NCI-H774 (cell line): ENCODE measurements around the gene PXDN.

Source experiments
- DNase-seq: peaks from one replicate; lab custom pipeline; 2025; lab: John Stamatoyannopoulos, UW

The PXDN gene

GRCh38 chr2:1755436-1756191 lies 11.3 kb upstream of the PXDN start:
- DNase-seq, result no peak

GRCh38 chr2:1754461-1755170 lies 10.3 kb upstream of the PXDN start:
- DNase-seq, result no peak

DNA sequence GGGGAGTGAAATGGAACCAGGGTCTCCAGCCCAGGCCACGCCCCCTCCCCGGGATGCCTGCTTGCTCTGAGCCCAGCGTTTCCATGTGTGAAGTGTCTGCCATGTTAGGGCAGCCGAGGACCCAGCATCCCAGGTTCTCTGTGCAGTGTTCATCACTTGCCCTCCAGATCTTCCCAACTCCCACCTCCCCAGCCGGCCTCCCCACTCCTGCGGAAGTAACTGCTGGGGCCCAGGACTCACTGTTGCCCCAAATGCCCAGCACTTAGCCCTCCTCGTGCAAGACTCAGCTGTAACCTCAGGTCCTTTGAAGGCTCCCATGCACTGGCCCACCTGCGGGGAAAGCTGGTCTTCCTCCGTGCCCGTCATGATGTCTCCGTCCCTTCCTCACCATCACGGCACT lies 9.7 kb upstream of the PXDN start:
- no peak for DNase-seq

GRCh38 chr2:1752751-1753150 lies 8.4 kb upstream of the PXDN start:
- DNase-seq, result no peak

- no peak for DNase-seq
These were observed 7.7 kb upstream of the PXDN start for GRCh38 chr2:1751767-1752725.

- DNase-seq, result peak; percentile 76
These were observed 6.8 kb upstream of the PXDN start for GRCh38 chr2:1750933-1751766.

- no peak for DNase-seq
These were observed 6.1 kb upstream of the PXDN start for GRCh38 chr2:1750270-1750932.

DNA sequence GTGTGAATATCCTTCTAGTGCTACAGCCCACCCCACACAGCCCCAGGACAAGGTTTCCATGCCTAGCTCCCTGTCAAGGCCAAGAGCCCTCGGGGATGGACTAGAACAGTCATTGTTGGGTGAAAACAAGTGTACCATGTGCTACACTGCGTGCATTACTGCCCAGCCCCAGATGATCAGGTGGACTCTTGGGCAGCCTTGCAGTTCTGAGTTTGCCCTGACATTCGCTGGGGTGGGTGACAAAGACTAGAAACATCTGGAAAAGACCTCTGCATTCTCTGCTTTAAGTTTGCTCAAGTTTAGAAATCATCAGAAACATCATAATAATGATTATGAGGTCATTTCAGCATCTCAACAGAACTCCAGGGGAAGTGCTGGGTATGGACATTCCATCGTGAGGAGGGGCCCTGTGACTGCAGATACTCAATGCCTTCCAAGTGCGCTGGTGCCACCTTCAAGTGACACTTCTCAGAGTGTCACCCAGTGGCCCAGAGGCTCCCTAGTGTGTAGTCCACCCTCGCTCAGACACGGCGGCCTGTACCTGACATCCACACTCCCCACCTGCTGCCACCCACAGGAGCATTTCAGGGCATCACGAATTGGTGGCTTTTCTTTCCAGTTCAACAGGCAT lies 5.3 kb upstream of the PXDN start:
- DNase-seq, result no peak

DNA sequence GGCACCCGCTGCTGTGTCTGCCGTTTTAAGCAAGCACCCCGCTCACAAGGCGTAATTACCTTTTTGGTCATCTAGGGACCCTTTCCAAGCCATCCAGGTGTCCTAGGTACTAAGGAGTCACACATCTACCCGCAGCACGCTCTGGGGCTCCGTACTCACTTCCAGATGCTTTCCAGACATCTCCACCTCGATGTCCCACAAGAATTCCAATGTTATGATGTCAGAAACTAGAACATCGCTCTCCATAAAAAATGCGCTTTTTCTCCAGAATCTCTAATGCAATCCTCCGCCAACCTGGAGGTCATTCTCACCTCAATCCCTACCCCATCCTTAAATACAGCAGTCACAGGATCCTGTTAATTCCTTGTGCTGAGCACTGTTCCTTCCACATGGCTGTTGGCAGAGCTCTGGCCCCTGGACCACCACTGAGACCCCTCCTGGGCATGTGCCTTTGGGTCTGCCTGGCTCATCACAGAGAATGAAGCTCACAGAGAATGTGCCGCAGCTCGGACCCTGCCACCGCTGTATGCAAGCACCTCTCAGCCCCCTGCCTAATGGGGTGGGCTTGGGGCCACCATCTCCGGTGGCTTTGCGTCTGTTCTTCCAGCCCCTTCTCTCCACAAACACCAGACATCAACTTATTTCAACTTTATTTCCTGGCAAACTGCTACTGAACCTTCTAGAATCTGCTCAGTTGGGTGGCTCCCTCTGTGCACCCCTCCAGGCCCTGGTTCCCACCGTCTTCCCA lies 4.6 kb upstream of the PXDN start:
- no peak for DNase-seq

- DNase-seq, result no peak
These were observed 3.9 kb upstream of the PXDN start for GRCh38 chr2:1748176-1748740.

DNA sequence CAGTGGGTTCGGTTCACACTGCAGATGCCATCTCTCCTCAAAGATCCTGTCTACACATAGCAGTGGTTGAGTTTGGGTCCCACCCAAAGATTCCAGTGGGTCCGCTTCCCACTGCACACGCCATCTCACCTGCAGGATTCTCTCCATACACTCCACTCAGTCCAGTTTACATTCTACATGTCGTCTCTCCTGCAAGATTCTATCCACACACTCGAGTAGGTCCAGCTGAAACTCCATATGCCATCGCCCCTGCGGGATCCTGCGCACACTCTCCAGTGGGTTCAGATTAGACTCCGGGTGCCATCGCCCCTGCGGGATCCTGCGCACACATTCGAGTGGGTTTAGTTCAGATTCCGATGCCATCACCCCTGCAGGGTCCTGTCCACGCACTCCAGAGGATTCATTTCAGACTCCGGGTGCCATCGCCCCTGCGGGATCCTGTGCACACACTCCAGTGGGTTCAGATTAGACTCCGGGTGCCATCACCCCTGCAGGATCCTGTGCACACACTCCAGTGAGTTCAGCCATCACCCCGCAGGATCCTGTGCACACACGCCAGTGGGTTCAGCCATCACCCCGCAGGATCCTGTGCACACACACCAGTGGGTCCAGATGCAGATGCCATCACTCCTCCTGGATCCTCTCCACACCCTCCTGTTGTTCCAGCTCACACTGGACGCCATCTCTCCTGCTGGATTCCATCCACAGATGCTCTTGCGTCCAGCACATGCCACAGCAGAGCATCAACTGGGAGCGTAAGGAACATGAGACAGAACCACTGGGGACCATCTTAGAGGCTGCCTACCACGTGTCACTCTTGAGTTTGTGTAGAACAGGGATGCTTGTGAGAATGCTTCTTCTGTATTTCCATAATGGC lies 3.0 kb upstream of the PXDN start:
- DNase-seq, result no peak

DNA sequence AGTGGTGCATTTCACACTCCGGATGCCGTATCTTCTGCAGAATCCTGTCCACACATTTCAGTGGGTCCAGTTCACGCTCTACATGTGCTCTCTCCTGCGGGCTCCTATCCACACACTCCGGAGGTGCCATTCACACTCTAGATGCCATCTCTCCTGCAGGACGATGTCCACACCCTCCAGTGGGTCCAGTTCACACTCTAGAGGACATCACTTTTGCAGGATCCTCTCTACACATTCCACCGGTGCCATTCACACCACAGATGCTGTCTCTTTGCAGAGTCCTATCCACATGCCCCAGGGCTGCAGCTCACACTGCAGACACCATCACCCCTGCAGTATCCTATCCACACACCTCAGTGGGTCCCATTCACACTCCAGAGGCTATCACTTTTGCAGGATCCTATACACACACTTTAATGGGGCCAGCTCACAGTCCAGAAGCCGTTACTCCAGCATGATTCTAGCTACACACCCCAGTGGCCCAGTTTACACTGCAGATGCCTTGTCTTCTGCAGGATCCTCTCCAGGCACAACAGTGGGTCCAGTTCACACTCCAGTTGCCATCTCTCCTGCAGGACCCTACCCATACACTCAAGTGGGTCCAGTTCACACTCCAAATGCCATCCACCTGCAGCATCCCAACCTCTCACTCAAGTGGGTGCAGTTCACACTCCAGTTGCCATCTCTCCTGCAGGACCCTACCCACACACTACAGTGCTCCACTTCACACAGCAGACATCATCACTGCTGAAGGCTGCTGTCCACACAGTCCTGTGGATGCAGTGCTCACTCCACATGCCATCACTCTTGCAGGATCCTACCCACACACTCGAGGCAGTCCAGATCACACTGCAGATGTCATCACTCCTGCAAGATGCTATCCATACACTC lies 2.1 kb upstream of the PXDN start:
- no peak for DNase-seq

DNA sequence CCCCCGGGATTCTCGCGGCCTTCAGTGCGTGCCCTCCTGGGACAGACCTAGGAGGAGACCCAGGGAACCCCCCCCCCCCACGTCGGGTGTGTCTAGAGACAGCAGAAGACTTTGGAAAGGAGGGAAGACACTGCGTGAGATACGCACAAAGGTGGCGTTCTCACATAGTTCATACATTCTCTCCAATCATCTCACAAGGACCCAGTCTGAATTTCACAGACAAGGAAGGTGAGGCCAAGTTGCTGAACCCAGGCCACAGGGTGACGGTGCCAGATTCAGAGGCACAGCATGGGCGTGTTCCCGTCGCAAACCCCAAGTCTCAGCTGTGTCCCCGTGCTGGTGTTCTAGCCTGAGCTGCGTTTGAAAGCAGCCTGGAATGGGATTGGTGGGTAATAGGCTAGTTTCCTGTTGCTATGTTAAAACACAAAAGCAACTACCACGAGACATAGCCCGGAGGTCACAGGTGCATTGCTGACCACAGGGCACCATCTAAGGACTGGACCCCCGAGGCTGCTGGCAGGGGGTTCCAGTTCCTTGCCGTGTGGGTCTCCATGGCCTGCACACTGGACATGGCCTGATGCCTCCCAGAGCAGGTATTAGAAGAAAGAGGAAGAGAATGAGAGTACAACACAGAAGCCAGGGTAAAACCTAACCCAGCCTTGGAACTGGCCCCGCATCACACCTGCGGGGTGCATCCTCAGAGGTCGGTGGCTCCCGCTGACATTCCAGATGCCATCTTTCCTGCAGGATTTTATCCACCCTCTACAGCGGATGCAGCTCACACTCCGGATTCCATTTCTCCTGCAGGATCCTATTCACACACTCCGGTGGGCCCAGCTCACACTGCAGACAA lies 1.1 kb upstream of the PXDN start:
- DNase-seq, result no peak

DNA sequence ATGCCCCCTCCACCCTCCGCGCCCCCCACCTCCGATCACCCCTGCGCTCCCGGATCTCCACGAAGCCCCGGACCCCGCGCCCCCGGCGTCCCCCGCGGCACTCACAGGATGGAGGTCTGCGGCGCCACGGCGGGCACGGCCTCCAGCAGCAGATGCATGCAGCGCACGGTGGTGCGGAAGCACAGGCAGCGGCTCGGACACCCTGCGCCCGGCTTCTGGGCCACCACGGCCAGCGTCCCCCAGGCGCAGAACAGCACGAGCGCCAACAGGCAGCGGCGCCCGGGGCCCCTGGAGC lies 217 bp downstream of the PXDN start:
- DNase-seq, result no peak

DNA sequence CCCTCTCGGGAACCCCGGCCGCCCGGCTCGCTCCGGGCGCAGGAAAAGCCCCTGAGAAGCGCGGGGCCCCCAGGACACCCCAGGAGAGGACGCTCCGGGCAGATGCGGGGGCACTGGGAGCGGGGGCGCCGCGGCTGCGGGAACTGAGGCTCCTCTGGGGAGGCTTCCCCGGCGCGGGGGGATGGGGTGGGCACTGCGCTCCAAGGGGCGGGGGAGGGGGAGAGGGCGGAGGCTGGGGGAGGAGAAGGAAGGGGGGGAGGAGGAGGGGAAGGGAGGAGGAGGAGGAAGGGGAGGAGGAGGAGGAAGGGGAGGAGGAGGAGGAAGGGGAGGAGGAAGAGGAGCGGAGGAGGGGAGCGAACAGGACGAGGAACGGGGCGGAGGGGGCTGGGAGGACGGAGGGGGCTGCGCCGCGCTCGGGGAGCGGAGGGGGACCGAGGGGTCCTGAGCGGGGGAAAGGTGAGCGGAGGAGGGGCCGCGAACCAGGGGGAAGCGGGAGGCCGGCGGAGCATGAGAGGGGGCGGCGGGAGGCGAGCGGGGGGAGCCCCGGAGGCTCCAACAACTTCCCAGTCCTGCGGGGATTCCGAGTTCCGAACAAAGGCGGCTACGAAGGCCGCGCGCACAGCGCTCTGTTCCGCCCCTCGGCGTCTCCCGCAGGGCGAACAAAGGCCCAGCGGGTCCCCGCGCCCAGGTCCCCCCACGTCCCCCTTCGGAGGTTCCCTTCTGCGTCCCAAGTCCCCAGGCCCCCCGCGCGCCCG lies 742 bp downstream of the PXDN start:
- DNase-seq, result no peak
